Cardiac muscle cell (in vitro differentiated cells and primary cell): ENCODE measurements around the gene JOSD2. TPM values are rescaled to one million over a fixed set of nuclear protein-coding genes. Genes with fewer than 3 reads are reported as not detected.

Experiments used
- DNase-seq, 2 donors: peaks; one replicate each; pipeline versions ENCODE4 v3.0.0 to v3.0.0-alpha.2; 2010 to 2017; ENCODE audit warnings: low read depth in 1 of 2, low spot score in 1 of 2
- H3K27ac ChIP-seq: fragments of 200-600 bp; sonication (generic); 2 replicates; pipeline ENCODE4 v1.5.1; 2016
- H3K27me3 ChIP-seq: fragments of 200-600 bp; sonication (generic); 2 replicates; pipeline ENCODE4 v1.6.0; 2016; ENCODE audit warnings: control low read depth
- H3K36me3 ChIP-seq: fragments of 200-600 bp; sonication (generic); 2 replicates; pipeline ENCODE4 v1.5.1; 2016; ENCODE audit warnings: control low read depth
- H3K4me1 ChIP-seq: fragments of 200-600 bp; sonication (generic); 2 replicates; pipeline ENCODE4 v1.8.1; 2017; ENCODE audit warnings: low read depth, mild to moderate bottlenecking, mixed run types
- H3K4me3 ChIP-seq: fragments of 200-600 bp; sonication (generic); 2 replicates; pipeline ENCODE4 v1.5.1; 2016; ENCODE audit warnings: mild to moderate bottlenecking
- H3K9me3 ChIP-seq: fragments of 200-600 bp; sonication (generic); 2 replicates; pipeline ENCODE4 v1.5.1; 2017; ENCODE audit warnings: low read depth, mild to moderate bottlenecking, control low read depth
- CTCF ChIP-seq: IDR thresholded peaks from 2 replicates; pipeline ENCODE4 v1.5.1; 2012; ENCODE audit warnings: low read depth, mild to moderate bottlenecking, low read length
- polyA plus RNA-seq: library from polyadenylated mRNA; unstranded; fragments of >200 nt; fragmentation: Nextera tagmentation; extraction: Ambion mirVana; gene quantifications from 2 replicates; pipeline ENCODE4 v1.2.1, GENCODE V29; 2016
- total RNA-seq: library from RNA; depleted of rRNA; stranded (reverse); fragments of >200 nt; gene quantifications from 2 replicates; pipeline ENCODE4 v1.2.3, GENCODE V29; 2016

The JOSD2 gene
- total and polyA plus RNA-seq, 2 experiments from 2014 or later = 21.4 to 44.8 TPM

- Histone ChIP-seq H3K27ac (no peak overlapping the region), H3K4me1 (peaks cover 12% of the 10 kb centered on the region), H3K36me3 (no peaks in the 10 kb centered on the region), H3K27me3 (no peaks in the 10 kb centered on the region), H3K4me3 (no peak overlapping the region), H3K9me3 (no peaks in the 10 kb centered on the region)
- TF ChIP-seq CTCF = no peak
- DNase-seq = no peak
Observed at GRCh38 chr19:50552540-50552939, 41.5 kb upstream of the JOSD2 start.

GRCh38 chr19:50551715-50552187 lies 40.8 kb upstream of the JOSD2 start:
- peak in 1 of 2 donors; percentile 27 for DNase-seq
- TF ChIP-seq CTCF = no peak

GRCh38 chr19:50551034-50551714 lies 40.2 kb upstream of the JOSD2 start:
- Histone ChIP-seq H3K4me3 (peak overlapping the region; percentile 41), H3K27me3 (no peaks in the 10 kb centered on the region), H3K9me3 (no peaks in the 10 kb centered on the region), H3K27ac (no peak overlapping the region), H3K36me3 (no peaks in the 10 kb centered on the region), H3K4me1 (peaks cover 17% of the 10 kb centered on the region)
- no peak for TF ChIP-seq CTCF
- DNase-seq = no peak

More at GRCh38 chr19:50551715-50552187, 40.8 kb upstream of the JOSD2 start:
- Histone ChIP-seq H3K4me1 (peaks cover 16% of the 10 kb centered on the region), H3K27me3 (no peaks in the 10 kb centered on the region), H3K4me3 (peak overlapping the region; percentile 41), H3K36me3 (no peaks in the 10 kb centered on the region), H3K27ac (no peak overlapping the region), H3K9me3 (no peaks in the 10 kb centered on the region)

DNA sequence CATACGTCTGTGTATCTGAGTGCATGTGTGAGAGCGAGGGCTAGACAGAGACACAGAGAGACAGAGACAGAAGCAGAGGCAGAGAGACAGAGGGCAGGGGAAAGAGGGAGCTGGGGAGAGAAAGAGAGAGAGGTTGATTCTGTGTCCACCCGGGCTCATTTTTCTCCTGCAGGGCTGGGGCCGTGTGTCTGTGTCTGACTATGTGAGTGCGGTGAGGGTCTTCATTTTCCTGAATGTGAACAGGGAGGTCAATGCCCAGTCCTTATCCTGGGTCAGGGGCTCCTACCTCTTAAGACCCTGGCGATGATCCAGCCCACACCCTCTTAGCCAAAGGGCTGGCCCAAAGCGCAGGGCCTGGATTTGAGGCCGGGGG lies 39.6 kb upstream of the JOSD2 start:
- no peaks in the 10 kb centered on the region for H3K27me3 ChIP-seq
- no peaks in the 10 kb centered on the region for H3K9me3 ChIP-seq
- H3K4me1 ChIP-seq = peaks cover 17% of the 10 kb centered on the region
- TF ChIP-seq CTCF = no peak
- DNase-seq = no peak
- H3K36me3 ChIP-seq = no peaks in the 10 kb centered on the region
- H3K4me3 ChIP-seq = peak overlapping the region; percentile 41
- no peak overlapping the region for H3K27ac ChIP-seq

GRCh38 chr19:50549927-50550593 lies 39.1 kb upstream of the JOSD2 start:
- DNase-seq = no peak
- H3K36me3 ChIP-seq = no peaks in the 10 kb centered on the region
- TF ChIP-seq CTCF = no peak
- no peaks in the 10 kb centered on the region for H3K9me3 ChIP-seq
- H3K4me1 ChIP-seq = peaks cover 17% of the 10 kb centered on the region
- no peaks in the 10 kb centered on the region for H3K27me3 ChIP-seq
- H3K4me3 ChIP-seq = peak overlapping the region; percentile 41
- H3K27ac ChIP-seq = no peak overlapping the region
